ENCODE data around the gene CBL.

- TF ChIP-seq, protein P1, sequence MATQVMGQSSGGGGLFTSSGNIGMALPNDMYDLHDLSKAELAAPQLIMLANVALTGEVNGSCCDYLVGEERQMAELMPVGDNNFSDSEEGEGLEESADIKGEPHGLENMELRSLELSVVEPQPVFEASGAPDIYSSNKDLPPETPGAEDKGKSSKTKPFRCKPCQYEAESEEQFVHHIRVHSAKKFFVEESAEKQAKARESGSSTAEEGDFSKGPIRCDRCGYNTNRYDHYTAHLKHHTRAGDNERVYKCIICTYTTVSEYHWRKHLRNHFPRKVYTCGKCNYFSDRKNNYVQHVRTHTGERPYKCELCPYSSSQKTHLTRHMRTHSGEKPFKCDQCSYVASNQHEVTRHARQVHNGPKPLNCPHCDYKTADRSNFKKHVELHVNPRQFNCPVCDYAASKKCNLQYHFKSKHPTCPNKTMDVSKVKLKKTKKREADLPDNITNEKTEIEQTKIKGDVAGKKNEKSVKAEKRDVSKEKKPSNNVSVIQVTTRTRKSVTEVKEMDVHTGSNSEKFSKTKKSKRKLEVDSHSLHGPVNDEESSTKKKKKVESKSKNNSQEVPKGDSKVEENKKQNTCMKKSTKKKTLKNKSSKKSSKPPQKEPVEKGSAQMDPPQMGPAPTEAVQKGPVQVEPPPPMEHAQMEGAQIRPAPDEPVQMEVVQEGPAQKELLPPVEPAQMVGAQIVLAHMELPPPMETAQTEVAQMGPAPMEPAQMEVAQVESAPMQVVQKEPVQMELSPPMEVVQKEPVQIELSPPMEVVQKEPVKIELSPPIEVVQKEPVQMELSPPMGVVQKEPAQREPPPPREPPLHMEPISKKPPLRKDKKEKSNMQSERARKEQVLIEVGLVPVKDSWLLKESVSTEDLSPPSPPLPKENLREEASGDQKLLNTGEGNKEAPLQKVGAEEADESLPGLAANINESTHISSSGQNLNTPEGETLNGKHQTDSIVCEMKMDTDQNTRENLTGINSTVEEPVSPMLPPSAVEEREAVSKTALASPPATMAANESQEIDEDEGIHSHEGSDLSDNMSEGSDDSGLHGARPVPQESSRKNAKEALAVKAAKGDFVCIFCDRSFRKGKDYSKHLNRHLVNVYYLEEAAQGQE (IDR thresholded peaks at IDR 0.05; ENCODE audit: low read depth): no peak
- no peak for TF ChIP-seq NFIC (IDR thresholded peaks at IDR 0.05)
- no peak for TF ChIP-seq RAD21 (IDR thresholded peaks at IDR 0.05; ENCODE audit: low read depth)
- no peak for TF ChIP-seq EP300 (IDR thresholded peaks at IDR 0.05; ENCODE audit: borderline replicate concordance)
- TF ChIP-seq TAF1 (IDR thresholded peaks at IDR 0.05; ENCODE audit: low read depth): no peak
- TF ChIP-seq, protein P2, sequence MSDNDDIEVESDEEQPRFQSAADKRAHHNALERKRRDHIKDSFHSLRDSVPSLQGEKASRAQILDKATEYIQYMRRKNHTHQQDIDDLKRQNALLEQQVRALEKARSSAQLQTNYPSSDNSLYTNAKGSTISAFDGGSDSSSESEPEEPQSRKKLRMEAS (IDR thresholded peaks at IDR 0.05): no peak
- no peak for TF ChIP-seq FOXM1 (IDR thresholded peaks at IDR 0.05; ENCODE audit: borderline replicate concordance, low read depth)
- TF ChIP-seq EGR1 (IDR thresholded peaks at IDR 0.05): no peak
- TF ChIP-seq CEBPB (IDR thresholded peaks at IDR 0.05): no peak
- TF ChIP-seq ZBTB7A (IDR thresholded peaks at IDR 0.05; ENCODE audit: low read depth): no peak
Measured at GRCh38 chr11:119315131-119316015, 109.2 kb downstream of the CBL start.

Data from Ishikawa (cell line).